Measurements from ENCODE around the gene COG5.

Gene COG5

DNA sequence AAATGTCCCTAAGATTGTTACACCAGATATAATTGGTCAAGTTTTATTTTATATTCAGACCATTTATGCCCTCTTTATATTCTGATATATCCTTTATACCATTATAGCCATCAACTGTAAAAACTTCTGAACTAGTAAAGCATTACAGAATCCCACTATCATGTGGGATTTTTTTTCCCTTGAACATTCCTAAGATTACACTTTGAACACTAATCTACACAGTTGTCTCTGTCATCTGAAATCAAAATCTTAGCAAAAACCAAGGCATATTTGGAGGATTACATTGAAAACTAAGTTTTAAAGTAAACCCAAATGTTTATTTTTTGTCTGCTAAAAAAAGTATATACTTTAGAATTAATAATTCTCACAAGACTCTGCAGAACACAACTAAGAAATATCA is 210.0 kb downstream of the COG5 start:
- POLR2A ChIA-PET = no interaction called here
- DNase-seq (ENCODE audit: extremely low spot score) = no peak
- no peak for TF ChIP-seq HDGF (IDR thresholded peaks at IDR 0.05; ENCODE audit: borderline replicate concordance)
- TF ChIP-seq, protein P1, sequence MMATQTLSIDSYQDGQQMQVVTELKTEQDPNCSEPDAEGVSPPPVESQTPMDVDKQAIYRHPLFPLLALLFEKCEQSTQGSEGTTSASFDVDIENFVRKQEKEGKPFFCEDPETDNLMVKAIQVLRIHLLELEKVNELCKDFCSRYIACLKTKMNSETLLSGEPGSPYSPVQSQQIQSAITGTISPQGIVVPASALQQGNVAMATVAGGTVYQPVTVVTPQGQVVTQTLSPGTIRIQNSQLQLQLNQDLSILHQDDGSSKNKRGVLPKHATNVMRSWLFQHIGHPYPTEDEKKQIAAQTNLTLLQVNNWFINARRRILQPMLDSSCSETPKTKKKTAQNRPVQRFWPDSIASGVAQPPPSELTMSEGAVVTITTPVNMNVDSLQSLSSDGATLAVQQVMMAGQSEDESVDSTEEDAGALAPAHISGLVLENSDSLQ (IDR thresholded peaks at IDR 0.05) = no peak
- TF ChIP-seq BHLHE40 (IDR thresholded peaks at IDR 0.05; ENCODE audit: borderline replicate concordance) = no peak
- no peak for TF ChIP-seq ELF4 (IDR thresholded peaks at IDR 0.05)
- TF ChIP-seq LEF1 (IDR thresholded peaks at IDR 0.05; ENCODE audit: borderline replicate concordance) = no peak
- TF ChIP-seq ARNT (IDR thresholded peaks at IDR 0.05) = no peak
- TF ChIP-seq FOXM1 (IDR thresholded peaks at IDR 0.05; ENCODE audit: borderline replicate concordance) = no peak
- no peak for TF ChIP-seq NFRKB (IDR thresholded peaks at IDR 0.05)
- TF ChIP-seq FOXA1 (IDR thresholded peaks at IDR 0.05) = no peak
- no peak for TF ChIP-seq TARDBP (IDR thresholded peaks at IDR 0.05)
- no peak for TF ChIP-seq SUZ12 (IDR thresholded peaks at IDR 0.05)
- no peak for TF ChIP-seq ZNF384 (IDR thresholded peaks at IDR 0.05)
- no peak for TF ChIP-seq CTBP1 (IDR thresholded peaks at IDR 0.05; ENCODE audit: borderline replicate concordance)
- no peak for TF ChIP-seq FOXK2 (IDR thresholded peaks at IDR 0.05)
- no peak for TF ChIP-seq L3MBTL2 (conservative IDR thresholded peaks at IDR 0.05)
- CTCF ChIA-PET = no interaction called here

DNA sequence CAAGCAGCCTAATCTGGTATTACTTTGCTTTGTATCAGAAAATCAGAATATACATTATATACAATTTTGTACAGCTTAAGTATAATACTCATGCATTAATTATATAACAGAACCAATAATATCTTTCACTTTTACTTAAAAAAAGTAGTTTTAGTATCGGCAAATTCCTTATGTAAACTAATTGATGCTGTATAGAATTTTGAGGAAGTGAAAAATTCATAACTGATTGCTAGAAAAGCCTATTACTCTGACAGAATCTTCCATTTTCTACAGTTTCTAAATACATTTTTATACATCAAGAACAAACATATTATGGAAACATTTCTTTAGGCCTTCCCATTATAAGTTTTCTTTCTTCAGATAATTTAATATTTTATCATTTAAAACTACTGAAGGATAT is 217.8 kb downstream of the COG5 start:
- ChIA-PET CTCF (no interaction called here), POLR2A (no interaction called here)
- DNase-seq (ENCODE audit: extremely low spot score) = no peak
- TF ChIP-seq BHLHE40 (IDR thresholded peaks at IDR 0.05; ENCODE audit: borderline replicate concordance) = no peak
- no peak for TF ChIP-seq FOXA1 (IDR thresholded peaks at IDR 0.05)
- TF ChIP-seq ZNF384 (IDR thresholded peaks at IDR 0.05) = no peak

DNA sequence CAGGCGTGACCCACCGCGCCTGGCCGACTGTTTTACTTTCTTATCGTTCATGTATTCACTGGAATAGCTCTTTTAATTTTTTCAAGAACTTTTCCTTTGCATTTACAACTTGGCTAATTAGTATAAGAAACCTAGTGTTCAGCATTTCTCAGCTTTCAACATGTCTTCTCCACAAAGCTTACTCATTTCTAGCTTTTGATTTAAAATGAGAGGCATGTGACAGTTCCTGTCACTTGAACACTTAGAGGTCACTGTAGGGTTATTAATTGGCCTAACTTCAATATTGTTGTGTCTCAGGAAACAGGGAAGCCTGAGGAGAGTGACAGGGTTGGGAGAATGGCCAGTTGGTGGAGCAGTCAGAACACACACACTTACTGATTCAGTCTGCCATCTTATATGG is 218.9 kb downstream of the COG5 start:
- CTCF ChIA-PET = no interaction called here
- DNase-seq (ENCODE audit: extremely low spot score) = no peak
- POLR2A ChIA-PET = no interaction called here
- TF ChIP-seq ARNT (IDR thresholded peaks at IDR 0.05) (no peak), TARDBP (IDR thresholded peaks at IDR 0.05) (no peak), HDGF (IDR thresholded peaks at IDR 0.05; ENCODE audit: borderline replicate concordance) (no peak), NFRKB (IDR thresholded peaks at IDR 0.05) (no peak), L3MBTL2 (conservative IDR thresholded peaks at IDR 0.05) (no peak), SUZ12 (IDR thresholded peaks at IDR 0.05) (no peak), SP1 (IDR thresholded peaks at IDR 0.05) (no peak), ELF4 (IDR thresholded peaks at IDR 0.05) (no peak), BHLHE40 (IDR thresholded peaks at IDR 0.05; ENCODE audit: borderline replicate concordance) (no peak), FOXK2 (IDR thresholded peaks at IDR 0.05) (no peak), FOXM1 (IDR thresholded peaks at IDR 0.05; ENCODE audit: borderline replicate concordance) (no peak), CTBP1 (IDR thresholded peaks at IDR 0.05; ENCODE audit: borderline replicate concordance) (no peak), ZNF384 (IDR thresholded peaks at IDR 0.05) (no peak)
- TF ChIP-seq, protein P1 (IDR thresholded peaks at IDR 0.05) = no peak

DNA sequence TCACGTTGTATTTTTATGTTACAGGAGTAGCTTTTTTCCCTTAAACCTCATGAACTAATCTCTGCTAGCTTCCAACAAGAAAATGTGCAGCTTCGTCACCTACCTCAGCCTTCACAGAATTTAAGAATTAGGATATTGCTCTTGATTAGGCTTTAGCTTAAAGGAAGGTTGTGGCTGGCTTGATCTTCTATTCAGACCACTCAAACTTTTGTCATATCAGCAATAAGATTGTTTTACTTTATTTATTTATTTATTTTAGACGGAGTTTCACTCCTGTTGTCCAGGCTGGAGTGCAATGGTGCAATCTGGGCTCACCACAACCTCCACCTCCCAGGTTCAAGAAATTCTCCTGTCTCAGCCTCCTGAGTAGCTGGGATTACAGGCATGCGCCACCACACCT is 219.4 kb downstream of the COG5 start:
- DNase-seq (ENCODE audit: extremely low spot score) = no peak
- TF ChIP-seq L3MBTL2 (conservative IDR thresholded peaks at IDR 0.05) = no peak
- ChIA-PET CTCF (no interaction called here), POLR2A (no interaction called here)

DNA sequence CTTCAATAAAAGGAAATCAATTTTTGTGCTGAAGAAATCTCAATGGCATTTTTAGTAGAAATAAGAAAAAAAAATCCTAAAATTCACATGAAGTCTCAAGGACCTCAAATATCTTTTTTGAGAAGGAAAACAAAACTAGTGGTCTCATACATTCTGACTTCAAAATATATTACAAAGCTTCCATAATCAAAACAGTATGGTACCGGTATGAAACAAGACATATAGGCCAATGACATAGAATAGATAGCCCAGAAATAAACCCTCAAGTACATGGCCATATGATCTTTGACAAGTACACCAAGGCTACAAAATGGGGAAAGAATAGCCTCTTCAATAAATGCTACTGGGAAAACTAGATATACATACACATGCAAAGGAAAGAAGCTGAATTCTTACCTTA is 225.6 kb downstream of the COG5 start:
- no peak for DNase-seq (ENCODE audit: extremely low spot score)
- CTCF ChIA-PET = no interaction called here
- TF ChIP-seq FOXK2 (IDR thresholded peaks at IDR 0.05) = no peak
- TF ChIP-seq CTBP1 (IDR thresholded peaks at IDR 0.05; ENCODE audit: borderline replicate concordance) = no peak
- no peak for TF ChIP-seq FOXA1 (IDR thresholded peaks at IDR 0.05)
- no peak for TF ChIP-seq TARDBP (IDR thresholded peaks at IDR 0.05)
- TF ChIP-seq L3MBTL2 (conservative IDR thresholded peaks at IDR 0.05) = no peak
- no peak for TF ChIP-seq HDGF (IDR thresholded peaks at IDR 0.05; ENCODE audit: borderline replicate concordance)
- TF ChIP-seq ELF4 (IDR thresholded peaks at IDR 0.05) = no peak
- TF ChIP-seq, protein P1 (IDR thresholded peaks at IDR 0.05) = no peak
- no peak for TF ChIP-seq ARNT (IDR thresholded peaks at IDR 0.05)
- TF ChIP-seq ZNF384 (IDR thresholded peaks at IDR 0.05) = no peak
- no peak for TF ChIP-seq NFRKB (IDR thresholded peaks at IDR 0.05)
- no peak for TF ChIP-seq SP1 (IDR thresholded peaks at IDR 0.05)
- no peak for TF ChIP-seq BHLHE40 (IDR thresholded peaks at IDR 0.05; ENCODE audit: borderline replicate concordance)
- TF ChIP-seq LEF1 (IDR thresholded peaks at IDR 0.05; ENCODE audit: borderline replicate concordance) = no peak
- TF ChIP-seq FOXM1 (IDR thresholded peaks at IDR 0.05; ENCODE audit: borderline replicate concordance) = no peak
- no peak for TF ChIP-seq SUZ12 (IDR thresholded peaks at IDR 0.05)
- POLR2A ChIA-PET = no interaction called here

DNA sequence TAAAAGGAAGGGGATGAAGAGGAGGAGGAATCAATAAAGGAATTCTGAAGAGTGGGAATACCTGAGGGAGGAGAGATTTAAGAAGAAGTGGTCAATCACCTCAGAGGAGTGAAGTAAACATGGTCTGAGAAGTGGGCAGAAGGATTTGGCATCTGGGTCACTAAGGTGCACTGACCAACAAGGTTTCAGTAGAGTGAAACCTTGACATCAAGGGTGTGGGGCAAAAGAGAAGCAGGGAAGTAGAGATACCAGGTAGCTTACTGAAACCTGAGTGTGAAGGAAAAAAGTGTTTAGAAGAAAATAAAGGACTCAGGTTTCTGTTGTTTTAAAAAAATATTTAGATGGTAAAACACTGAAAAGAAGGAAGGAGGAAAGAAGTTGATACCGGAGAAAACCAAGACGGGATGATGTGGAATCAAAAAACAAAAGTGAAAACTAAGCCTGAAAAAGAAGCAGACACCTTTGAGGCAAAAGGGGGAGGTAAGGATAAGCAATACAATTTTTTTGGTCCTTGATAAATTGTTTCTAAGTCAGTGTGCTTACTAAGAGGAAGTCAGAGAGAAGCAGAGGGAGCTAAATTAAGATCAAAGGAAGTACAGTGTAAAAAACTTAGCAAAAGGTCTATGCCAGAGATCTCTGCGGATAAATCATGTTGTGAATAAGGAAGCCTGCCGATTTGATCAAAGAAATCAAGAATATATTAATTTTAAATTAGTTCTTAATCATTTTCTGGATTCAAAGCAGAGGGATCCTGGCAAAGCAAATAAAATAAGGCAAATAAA is 231.0 kb downstream of the COG5 start:
- CTCF ChIA-PET = no interaction called here
- DNase-seq (ENCODE audit: extremely low spot score) = no peak
- POLR2A ChIA-PET = no interaction called here
- TF ChIP-seq FOXA1 (IDR thresholded peaks at IDR 0.05) (no peak), TARDBP (IDR thresholded peaks at IDR 0.05) (no peak), LEF1 (IDR thresholded peaks at IDR 0.05; ENCODE audit: borderline replicate concordance) (no peak), NFRKB (IDR thresholded peaks at IDR 0.05) (no peak), SP1 (IDR thresholded peaks at IDR 0.05) (no peak), CTBP1 (IDR thresholded peaks at IDR 0.05; ENCODE audit: borderline replicate concordance) (no peak), L3MBTL2 (conservative IDR thresholded peaks at IDR 0.05) (no peak), FOXK2 (IDR thresholded peaks at IDR 0.05) (no peak), ZNF384 (IDR thresholded peaks at IDR 0.05) (no peak), FOXM1 (IDR thresholded peaks at IDR 0.05; ENCODE audit: borderline replicate concordance) (no peak), ELF4 (IDR thresholded peaks at IDR 0.05) (no peak), SUZ12 (IDR thresholded peaks at IDR 0.05) (no peak), HDGF (IDR thresholded peaks at IDR 0.05; ENCODE audit: borderline replicate concordance) (no peak)

All from HEK293T (cell line).